Endothelial cell of umbilical vein (primary cell): ENCODE data around the gene SORCS1. TPM values are rescaled to one million over a fixed set of nuclear protein-coding genes. Genes with fewer than 3 reads are reported as not detected.

Experiments used
- BruUV-seq: library from RNA; stranded (reverse); fragments of 400-500 nt; replicated peaks from 2 replicates; lab custom pipeline; 2021; lab: Mats Ljungman, UMichigan
- CTCF ChIA-PET: fragments of 300-600, 350-600 bp; sonication (Branson Sonifier 250); formaldehyde crosslinking; loops from one replicate; lab custom pipeline; 2021; ENCODE audit warnings: antibody characterized with exemption, inconsistent platforms; lab: Charles Lee
- POLR2A ChIA-PET: fragments of 300-600, 350-600 bp; sonication (Branson Sonifier 250); formaldehyde crosslinking; loops from one replicate; lab custom pipeline; 2021; ENCODE audit warnings: antibody characterized with exemption, inconsistent platforms; lab: Charles Lee
- DNase-seq: peaks from one replicate; pipeline ENCODE4 v3.0.0-alpha.2; 2011; ENCODE audit warnings: low read depth, low spot score
- FAIRE-seq: peaks from 2 replicates; lab custom pipeline; 2011; peaks lifted over from hg19 to GRCh38; lab: Jason Lieb, UNC
- H2AFZ ChIP-seq: 2 replicates; pipeline ENCODE4 v1.6.0; 2012; ENCODE audit warnings: low read depth, low read length, control low read depth, inconsistent platforms
- H3K27ac ChIP-seq: 2 replicates; pipeline ENCODE4 v1.5.1; 2011; ENCODE audit warnings: low read depth, mild to moderate bottlenecking, control low read depth, low read length, moderate library complexity; ENCODE audit not compliant: insufficient read depth
- H3K27me3 ChIP-seq, 2 experiments: 2 replicates each; pipeline versions ENCODE4 v1.6.0 to v1.6.1; 2011; ENCODE audit warnings: low read length in 2 of 2, mixed read lengths in 1 of 2; ENCODE audit not compliant: control insufficient read depth in 2 of 2, insufficient read depth in 2 of 2
- H3K36me3 ChIP-seq, 2 experiments: 2 replicates in 1 of 2; 3 replicates in 1 of 2; pipeline ENCODE4 v1.5.1; 2011; ENCODE audit warnings: low read length in 2 of 2, mild to moderate bottlenecking in 1 of 2, moderate library complexity in 1 of 2; ENCODE audit not compliant: control insufficient read depth in 2 of 2, insufficient read depth in 2 of 2; ENCODE audit errors: extremely low read depth in 1 of 2
- H3K4me1 ChIP-seq: 3 replicates; pipeline ENCODE4 v1.5.1; 2011; ENCODE audit warnings: mild to moderate bottlenecking, low read length; ENCODE audit not compliant: control insufficient read depth, insufficient read depth; ENCODE audit errors: extremely low read depth
- H3K4me2 ChIP-seq: 2 replicates; pipeline ENCODE4 v1.6.1; 2011; ENCODE audit warnings: low read length, control low read depth, mixed read lengths; ENCODE audit not compliant: insufficient read depth
- H3K4me3 ChIP-seq, 3 experiments: fragments of 200-600 bp in 1 of 3; sonication (generic), shearing (Covaris generic) in 1 of 3; replicated peaks in 1 of 3; 2 replicates each; pipeline ENCODE4 v1.5.1; 2011 to 2016; ENCODE audit warnings: control low read depth in 3 of 3, low read length in 3 of 3, mild to moderate bottlenecking in 2 of 3, inconsistent platforms in 1 of 3, low read depth in 1 of 3, moderate library complexity in 1 of 3; ENCODE audit not compliant: insufficient read depth in 1 of 3
- H3K79me2 ChIP-seq: 2 replicates; pipeline ENCODE4 v1.6.0; 2012; ENCODE audit warnings: low read length, inconsistent platforms; ENCODE audit not compliant: control insufficient read depth, insufficient read depth
- H3K9ac ChIP-seq: replicated peaks from 2 replicates; pipeline ENCODE3; 2011; ENCODE audit warnings: low read length, control low read depth; ENCODE audit not compliant: insufficient read depth; ENCODE audit errors: extremely low read depth
- H3K9me1 ChIP-seq: replicated peaks from 3 replicates; pipeline ENCODE4 v1.6.0; 2011; ENCODE audit warnings: mild to moderate bottlenecking, low read length; ENCODE audit not compliant: control insufficient read depth, insufficient read depth; ENCODE audit errors: extremely low read depth
- H3K9me3 ChIP-seq: replicated peaks from 2 replicates; pipeline ENCODE4 v1.5.1; 2012; ENCODE audit warnings: low read length, inconsistent platforms; ENCODE audit not compliant: control insufficient read depth, insufficient read depth
- H4K20me1 ChIP-seq: replicated peaks from 2 replicates; pipeline ENCODE3; 2011; ENCODE audit warnings: mild to moderate bottlenecking, low read length; ENCODE audit not compliant: control insufficient read depth, insufficient read depth; ENCODE audit errors: extremely low read depth
- EZH2 ChIP-seq: IDR thresholded peaks from 2 replicates; pipeline ENCODE4 v1.6.1; 2012; ENCODE audit warnings: borderline replicate concordance, low read depth, mild to moderate bottlenecking, moderate library complexity, low read length, inconsistent platforms; ENCODE audit not compliant: severe bottlenecking
- FOS ChIP-seq: IDR thresholded peaks from 2 replicates; pipeline ENCODE4 v1.6.1; 2011; ENCODE audit warnings: mild to moderate bottlenecking, low read length, moderate library complexity, borderline replicate concordance; ENCODE audit not compliant: insufficient read depth
- GATA2 ChIP-seq: IDR thresholded peaks from 2 replicates; pipeline ENCODE4 v1.7.0; 2011; ENCODE audit warnings: low read depth, mild to moderate bottlenecking, moderate library complexity, mixed read lengths, low read length; ENCODE audit not compliant: insufficient read length, insufficient read depth
- JUN ChIP-seq: IDR thresholded peaks from 2 replicates; pipeline ENCODE4 v1.6.1; 2011; ENCODE audit warnings: borderline replicate concordance, low read depth; ENCODE audit not compliant: insufficient read length, insufficient read depth
- MYC ChIP-seq: IDR thresholded peaks from one replicate; pipeline ENCODE4 v1.6.1; 2011; ENCODE audit warnings: mild to moderate bottlenecking, low read depth, low read length
- POLR2A ChIP-seq: IDR thresholded peaks from 2 replicates; pipeline ENCODE4 v1.6.1; 2012; ENCODE audit warnings: low read depth, mild to moderate bottlenecking, control low read depth, low read length
- POLR2AphosphoS5 ChIP-seq: IDR thresholded peaks from 2 replicates; pipeline ENCODE4 v1.6.1; 2012; ENCODE audit warnings: low read depth, mild to moderate bottlenecking, control low read depth, low read length, moderate library complexity; ENCODE audit not compliant: insufficient read depth
- dilution Hi-C: fragments of 300-500 bp; cut with MboI; formaldehyde crosslinking; loops from one replicate; pipeline ENCODE4 v1.15.0; 2019; ENCODE audit warnings: low sequenced_read_pairs; ENCODE audit not compliant: extremely low pct_ligation_motif_present
- intact Hi-C: fragments of 100-400 bp; cut with micrococcal nuclease; formaldehyde crosslinking; loops from one replicate; pipeline ENCODE4 v1.10.0; 2022
- polyA plus RNA-seq, 4 experiments: library from polyadenylated mRNA; depleted of rRNA in 3 of 4; stranded (reverse) in 3 of 4; unstranded in 1 of 4; fragments of >200 nt; gene quantifications; 2 replicates each; pipeline versions ENCODE4 v1.2.1 to v1.2.3, GENCODE V29; 2011 to 2012; ENCODE audit warnings: missing spikeins in 1 of 4
- total RNA-seq: library from RNA; stranded (reverse); gene quantifications from 2 replicates; pipeline ENCODE4 v1.2.3, GENCODE V29; 2021
- TF ChIP-seq, protein P1 (sequence below), 2 donors: IDR thresholded peaks; 1 replicate in 1 of 2; 2 replicates in 1 of 2; pipeline ENCODE4 v1.5.1; 2011; ENCODE audit warnings: low read length in 2 of 2, mild to moderate bottlenecking in 2 of 2, moderate library complexity in 2 of 2, control low read depth in 1 of 2, inconsistent platforms in 1 of 2, low read depth in 1 of 2; ENCODE audit not compliant: insufficient read depth in 1 of 2; ENCODE audit errors: extremely low read depth in 1 of 2
- TF ChIP-seq, protein P2 (sequence below): IDR thresholded peaks from 2 replicates; pipeline ENCODE4 v1.6.1; 2011; ENCODE audit not compliant: insufficient read depth, insufficient read length

Gene SORCS1
- total and polyA plus RNA-seq, 2 donors (not counting 3 experiments of a cell fraction or from before 2014, with no cell fraction given), result not detected

DNA sequence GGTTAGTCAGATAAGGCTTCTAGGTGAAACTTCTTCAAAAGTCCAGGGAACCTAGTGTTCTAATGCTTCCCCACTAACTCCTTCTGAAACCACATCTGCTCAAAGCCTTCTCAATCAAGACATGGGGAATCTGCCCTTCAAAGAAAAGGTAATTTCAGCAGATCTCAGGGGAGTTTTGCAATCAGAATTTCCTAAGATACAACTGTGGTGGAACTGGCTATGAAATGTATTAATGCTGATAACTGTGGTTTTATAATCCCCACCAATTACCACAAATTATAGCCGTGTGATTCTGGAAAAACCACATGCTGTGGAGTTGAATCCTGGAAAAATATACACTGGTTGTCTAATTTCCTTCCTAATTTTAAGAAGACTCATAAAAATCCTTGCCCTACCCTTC, 233.8 kb downstream of the SORCS1 start:
- BruUV-seq, result no TSS peak

More for the DNA sequence above, 233.8 kb downstream of the SORCS1 start:
- no peak overlapping the region for H3K27ac ChIP-seq
- no peak overlapping the region for H3K9ac ChIP-seq
- H3K79me2 ChIP-seq, result no peaks in the 10 kb centered on the region
- H2AFZ ChIP-seq, result no peak overlapping the region
- intact Hi-C loops (no loop called here), dilution Hi-C loops (no loop called here)
- no peaks in the 10 kb centered on the region for H3K4me1 ChIP-seq
- H3K9me3 ChIP-seq, result peaks cover 6% of the 10 kb centered on the region
- H3K9me1 ChIP-seq, result no peaks in the 10 kb centered on the region
- H3K4me3 ChIP-seq, result no peak overlapping the region
- H3K27me3 ChIP-seq, result no peaks in the 10 kb centered on the region
- no peak for TF ChIP-seq GATA2
- no peak for TF ChIP-seq MYC
- no peak for TF ChIP-seq JUN
- TF ChIP-seq POLR2A, result no peak
- TF ChIP-seq, protein P1, sequence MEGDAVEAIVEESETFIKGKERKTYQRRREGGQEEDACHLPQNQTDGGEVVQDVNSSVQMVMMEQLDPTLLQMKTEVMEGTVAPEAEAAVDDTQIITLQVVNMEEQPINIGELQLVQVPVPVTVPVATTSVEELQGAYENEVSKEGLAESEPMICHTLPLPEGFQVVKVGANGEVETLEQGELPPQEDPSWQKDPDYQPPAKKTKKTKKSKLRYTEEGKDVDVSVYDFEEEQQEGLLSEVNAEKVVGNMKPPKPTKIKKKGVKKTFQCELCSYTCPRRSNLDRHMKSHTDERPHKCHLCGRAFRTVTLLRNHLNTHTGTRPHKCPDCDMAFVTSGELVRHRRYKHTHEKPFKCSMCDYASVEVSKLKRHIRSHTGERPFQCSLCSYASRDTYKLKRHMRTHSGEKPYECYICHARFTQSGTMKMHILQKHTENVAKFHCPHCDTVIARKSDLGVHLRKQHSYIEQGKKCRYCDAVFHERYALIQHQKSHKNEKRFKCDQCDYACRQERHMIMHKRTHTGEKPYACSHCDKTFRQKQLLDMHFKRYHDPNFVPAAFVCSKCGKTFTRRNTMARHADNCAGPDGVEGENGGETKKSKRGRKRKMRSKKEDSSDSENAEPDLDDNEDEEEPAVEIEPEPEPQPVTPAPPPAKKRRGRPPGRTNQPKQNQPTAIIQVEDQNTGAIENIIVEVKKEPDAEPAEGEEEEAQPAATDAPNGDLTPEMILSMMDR (IDR thresholded peaks at IDR 0.05; ENCODE audit: extremely low read depth in 1 of 2, insufficient read depth in 1 of 2, low read depth in 1 of 2, low read length in 2 of 2), result no peak
- no peak for TF ChIP-seq EZH2
- TF ChIP-seq POLR2AphosphoS5, result no peak
- no peak for TF ChIP-seq FOS
- TF ChIP-seq, protein P2, sequence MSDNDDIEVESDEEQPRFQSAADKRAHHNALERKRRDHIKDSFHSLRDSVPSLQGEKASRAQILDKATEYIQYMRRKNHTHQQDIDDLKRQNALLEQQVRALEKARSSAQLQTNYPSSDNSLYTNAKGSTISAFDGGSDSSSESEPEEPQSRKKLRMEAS, result no peak
- FAIRE-seq (no peak), DNase-seq (no peak)
- H4K20me1 ChIP-seq, result no peaks in the 10 kb centered on the region
- CTCF ChIA-PET, result no interaction called here
- no peaks in the 10 kb centered on the region for H3K36me3 ChIP-seq
- POLR2A ChIA-PET, result no interaction called here
- no peak overlapping the region for H3K4me2 ChIP-seq
